Measurements from ENCODE around the gene SORCS2. TPM values are rescaled to one million over a fixed set of nuclear protein-coding genes. Genes with fewer than 3 reads are reported as not detected.

Gene SORCS2
- total RNA-seq, 3 donors from 2014 or later: 0.66 to 1.3 (median 0.80) TPM

DNA sequence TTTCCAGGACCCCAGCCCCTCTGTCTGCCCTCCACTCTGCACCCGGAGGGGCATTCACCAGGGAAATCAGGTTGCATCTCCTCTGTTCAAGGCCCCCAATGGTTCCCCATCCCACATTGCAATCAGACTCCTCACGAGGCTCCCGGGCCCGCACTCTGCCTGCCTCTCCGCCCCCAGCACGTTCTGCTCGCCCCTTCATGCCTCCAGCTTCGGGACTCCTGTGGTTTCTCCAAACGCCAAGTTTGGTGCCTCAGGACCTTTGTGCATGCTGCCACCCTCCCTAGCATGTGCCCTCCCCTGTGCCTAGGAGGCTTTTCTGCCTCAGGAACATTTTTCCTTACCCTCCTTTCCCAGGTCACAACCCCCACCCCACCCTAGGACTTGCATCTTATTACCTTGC lies 426.0 kb downstream of the SORCS2 start:
- DNase-seq (ENCODE audit: low spot score in 2 of 2): no peak
- Histone ChIP-seq H3K4me1 (no peaks in the 10 kb centered on the region), H3K4me3 (no peak overlapping the region), H3K36me3 (no peaks in the 10 kb centered on the region), H3K9me3 (no peaks in the 10 kb centered on the region), H3K27me3 (peaks cover 0 to 23% of the 10 kb centered on the region in 2 donors), H3K27ac (no peak overlapping the region)
- TF ChIP-seq POLR2AphosphoS5 (IDR thresholded peaks at IDR 0.05) (no peak), POLR2A (IDR thresholded peaks at IDR 0.05) (no peak)
- TF ChIP-seq, protein P1, sequence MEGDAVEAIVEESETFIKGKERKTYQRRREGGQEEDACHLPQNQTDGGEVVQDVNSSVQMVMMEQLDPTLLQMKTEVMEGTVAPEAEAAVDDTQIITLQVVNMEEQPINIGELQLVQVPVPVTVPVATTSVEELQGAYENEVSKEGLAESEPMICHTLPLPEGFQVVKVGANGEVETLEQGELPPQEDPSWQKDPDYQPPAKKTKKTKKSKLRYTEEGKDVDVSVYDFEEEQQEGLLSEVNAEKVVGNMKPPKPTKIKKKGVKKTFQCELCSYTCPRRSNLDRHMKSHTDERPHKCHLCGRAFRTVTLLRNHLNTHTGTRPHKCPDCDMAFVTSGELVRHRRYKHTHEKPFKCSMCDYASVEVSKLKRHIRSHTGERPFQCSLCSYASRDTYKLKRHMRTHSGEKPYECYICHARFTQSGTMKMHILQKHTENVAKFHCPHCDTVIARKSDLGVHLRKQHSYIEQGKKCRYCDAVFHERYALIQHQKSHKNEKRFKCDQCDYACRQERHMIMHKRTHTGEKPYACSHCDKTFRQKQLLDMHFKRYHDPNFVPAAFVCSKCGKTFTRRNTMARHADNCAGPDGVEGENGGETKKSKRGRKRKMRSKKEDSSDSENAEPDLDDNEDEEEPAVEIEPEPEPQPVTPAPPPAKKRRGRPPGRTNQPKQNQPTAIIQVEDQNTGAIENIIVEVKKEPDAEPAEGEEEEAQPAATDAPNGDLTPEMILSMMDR (IDR thresholded peaks at IDR 0.05): no peak
- intact Hi-C loops (cut with DNase I; ENCODE audit: low total_unique reads): no loop called here

DNA sequence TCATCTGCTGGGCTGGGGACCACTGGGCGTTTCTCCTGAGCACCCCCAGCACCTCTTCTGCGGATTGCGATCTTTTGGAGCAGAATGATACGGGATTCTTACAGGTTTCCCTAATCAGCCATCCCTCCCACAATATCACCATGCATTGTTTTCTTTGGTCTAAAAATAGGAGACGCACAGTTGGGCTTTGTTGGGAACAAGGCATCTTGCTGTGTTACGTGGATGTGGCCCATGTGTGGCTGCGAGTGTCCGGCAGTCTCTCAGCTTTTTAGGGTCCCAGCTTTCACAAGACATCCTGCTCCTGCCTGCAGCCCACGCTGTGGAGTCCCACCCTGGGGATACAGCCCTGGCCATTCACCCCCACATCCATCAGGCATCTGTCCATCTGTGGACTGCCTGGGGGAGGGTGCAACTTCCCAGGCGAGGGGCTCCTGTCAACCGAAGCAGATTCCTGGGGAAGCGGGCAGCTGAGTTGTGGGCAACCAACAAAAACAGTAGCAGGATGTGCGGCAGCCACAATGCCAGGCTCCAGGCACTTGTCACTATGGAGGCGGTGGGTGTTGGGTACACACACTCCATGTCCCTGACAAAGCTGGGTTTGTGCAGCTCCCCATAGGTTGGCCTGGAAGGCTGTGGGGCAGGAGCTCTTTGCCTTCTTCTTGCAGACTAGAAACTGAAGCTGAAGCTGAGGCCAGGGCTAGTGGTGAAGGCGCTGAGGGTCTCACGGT lies 427.9 kb downstream of the SORCS2 start:
- intact Hi-C loops (cut with DNase I; ENCODE audit: low total_unique reads): no loop called here
- Histone ChIP-seq H3K4me3 (no peak overlapping the region), H3K9me3 (no peaks in the 10 kb centered on the region), H3K27me3 (peaks cover 0 to 27% of the 10 kb centered on the region in 2 donors), H3K36me3 (no peaks in the 10 kb centered on the region), H3K27ac (no peak overlapping the region), H3K4me1 (no peaks in the 10 kb centered on the region)
- no peak for DNase-seq (ENCODE audit: low spot score in 2 of 2)
- TF ChIP-seq POLR2AphosphoS5 (IDR thresholded peaks at IDR 0.05): no peak

DNA sequence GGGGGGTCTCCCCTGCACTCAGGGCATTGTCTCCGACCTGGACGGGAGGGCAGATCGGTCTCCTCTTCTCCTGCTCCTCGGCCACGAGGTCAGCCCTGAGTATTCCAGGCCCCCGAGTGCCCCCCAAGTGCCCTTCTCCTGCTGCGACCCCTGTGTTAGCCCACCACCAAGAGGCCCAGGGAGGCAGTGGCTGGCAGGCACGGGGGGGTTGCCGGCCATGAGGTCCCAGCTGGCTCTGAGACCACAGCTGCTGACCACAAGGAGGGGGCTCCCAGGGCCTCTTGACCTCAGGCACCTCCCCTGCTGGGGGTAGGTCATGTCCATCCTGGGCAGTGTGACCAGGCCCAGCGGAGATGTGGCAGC lies 428.5 kb downstream of the SORCS2 start:
- H3K4me3 ChIP-seq: no peak overlapping the region
- H3K9me3 ChIP-seq: no peaks in the 10 kb centered on the region
- intact Hi-C loops (cut with DNase I; ENCODE audit: low total_unique reads): no loop called here
- no peaks in the 10 kb centered on the region for H3K4me1 ChIP-seq
- H3K36me3 ChIP-seq: no peaks in the 10 kb centered on the region
- DNase-seq (ENCODE audit: low spot score in 2 of 2): no peak
- TF ChIP-seq POLR2A (IDR thresholded peaks at IDR 0.05) (no peak), POLR2AphosphoS5 (IDR thresholded peaks at IDR 0.05) (no peak)
- TF ChIP-seq, protein P1 (IDR thresholded peaks at IDR 0.05): no peak
- peaks cover 0 to 27% of the 10 kb centered on the region in 2 donors for H3K27me3 ChIP-seq
- no peak overlapping the region for H3K27ac ChIP-seq

DNA sequence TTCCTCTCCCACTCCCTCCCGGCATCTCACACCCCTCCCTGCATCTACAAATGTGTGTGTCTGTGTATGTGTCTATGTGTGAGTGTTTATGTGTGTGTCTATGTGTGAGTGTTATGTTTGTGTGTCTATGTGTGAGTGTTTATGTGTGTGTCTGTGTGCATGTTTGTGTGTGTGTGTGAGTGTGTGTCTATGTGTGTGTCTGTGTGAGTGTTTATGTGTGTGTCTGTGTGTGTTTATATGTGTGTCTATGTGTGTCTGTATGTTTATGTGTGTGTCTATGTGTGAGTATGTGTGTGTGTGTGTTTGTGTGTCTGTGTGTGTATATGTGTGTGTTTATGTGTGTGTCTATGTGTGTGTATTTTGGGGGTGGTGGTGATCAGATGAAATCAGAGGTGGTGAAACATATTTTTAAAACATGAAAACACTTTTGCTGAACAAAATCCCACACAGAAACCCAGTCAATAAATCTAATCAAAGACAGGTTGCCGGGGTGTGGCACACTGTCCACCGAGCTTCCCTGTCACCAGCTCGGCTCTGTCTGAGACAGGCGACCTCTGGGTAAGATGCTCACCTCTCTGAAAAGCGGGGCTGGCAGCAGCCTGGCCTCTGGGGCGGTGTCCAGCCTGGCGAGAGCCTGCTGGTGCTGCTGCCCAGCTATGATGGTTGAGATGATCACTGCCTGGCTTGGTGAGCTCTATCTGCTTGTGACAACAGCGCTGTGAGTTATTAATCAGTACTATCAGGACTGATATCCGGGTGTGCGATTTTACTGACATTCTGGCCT lies 429.1 kb downstream of the SORCS2 start:
- Histone ChIP-seq H3K4me3 (no peak overlapping the region), H3K9me3 (no peaks in the 10 kb centered on the region), H3K4me1 (no peaks in the 10 kb centered on the region), H3K36me3 (no peaks in the 10 kb centered on the region), H3K27me3 (peaks cover 0 to 27% of the 10 kb centered on the region in 2 donors), H3K27ac (no peak overlapping the region)
- intact Hi-C loops (cut with DNase I; ENCODE audit: low total_unique reads): no loop called here
- TF ChIP-seq, protein P1 (IDR thresholded peaks at IDR 0.05): no peak
- no peak for TF ChIP-seq POLR2AphosphoS5 (IDR thresholded peaks at IDR 0.05)
- no peak for TF ChIP-seq POLR2A (IDR thresholded peaks at IDR 0.05)
- DNase-seq (ENCODE audit: low spot score in 2 of 2): no peak

DNA sequence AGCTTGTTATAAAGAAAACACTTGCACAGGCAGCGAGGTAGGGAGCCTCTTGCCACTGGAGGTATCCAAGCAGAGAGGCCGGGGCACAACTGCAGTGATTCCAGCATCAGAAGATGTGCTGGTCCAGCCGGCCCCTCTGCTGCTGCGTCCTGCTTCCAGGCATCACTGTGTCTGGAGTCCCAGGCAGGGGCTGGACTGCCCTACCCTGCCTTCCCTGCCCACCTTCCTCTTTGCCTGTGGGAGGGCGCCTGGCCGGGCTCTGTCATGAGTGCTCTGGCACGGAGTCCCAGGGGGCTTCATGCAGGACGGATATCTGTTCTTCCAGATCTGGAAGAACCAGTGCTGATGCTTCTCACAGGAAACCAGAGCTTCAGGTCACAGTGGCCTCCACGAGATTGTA lies 430.0 kb downstream of the SORCS2 start:
- no peak overlapping the region for H3K4me3 ChIP-seq
- no peak overlapping the region for H3K27ac ChIP-seq
- H3K9me3 ChIP-seq: no peaks in the 10 kb centered on the region
- no peaks in the 10 kb centered on the region for H3K36me3 ChIP-seq
- intact Hi-C loops (cut with DNase I; ENCODE audit: low total_unique reads): no loop called here
- peaks cover 0 to 27% of the 10 kb centered on the region in 2 donors for H3K27me3 ChIP-seq
- H3K4me1 ChIP-seq: no peaks in the 10 kb centered on the region
- TF ChIP-seq, protein P1 (IDR thresholded peaks at IDR 0.05): no peak
- TF ChIP-seq POLR2AphosphoS5 (IDR thresholded peaks at IDR 0.05): no peak
- no peak for TF ChIP-seq POLR2A (IDR thresholded peaks at IDR 0.05)
- DNase-seq (ENCODE audit: low spot score in 2 of 2): no peak

All from breast epithelium (tissue), 4 donors.